ENCODE data around the gene COG5. TPM values are rescaled to one million over a fixed set of nuclear protein-coding genes. Genes with fewer than 3 reads are reported as not detected.

The COG5 gene
- total RNA-seq, 1 experiment from 2014 or later = 32.2 TPM

DNA sequence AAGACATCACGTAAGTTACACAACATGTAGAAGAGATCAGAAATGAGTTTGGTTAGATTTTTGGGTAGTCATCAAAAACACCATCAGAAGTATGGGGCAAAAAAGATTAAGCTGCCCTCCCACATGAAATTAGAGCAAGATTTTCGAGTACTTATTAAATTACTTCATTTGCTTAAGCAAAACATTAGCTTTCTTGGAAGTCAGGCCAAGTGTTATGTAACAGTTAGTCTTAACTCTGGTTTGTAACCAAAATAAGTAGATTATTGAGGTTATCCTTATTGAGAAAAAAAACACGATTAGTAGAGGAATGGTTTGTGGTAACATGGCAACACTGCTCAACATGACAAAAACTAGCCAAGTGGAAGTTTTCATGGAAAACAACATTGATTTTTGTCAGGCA is 357.0 kb downstream of the COG5 start:
- no peak overlapping the region for H3K4me3 ChIP-seq (ENCODE audit: low read depth, low read length, poor library complexity, severe bottlenecking)
- no peaks in the 10 kb centered on the region for H3K27me3 ChIP-seq (replicated peaks; ENCODE audit: insufficient read depth, low read depth, low read length, poor library complexity)
- BruUV-seq (replicated peaks) = no TSS peak
- ChIA-PET POLR2A (ENCODE audit: low non-redundant PET) (no interaction called here), CTCF (no interaction called here)
- intact Hi-C loops (cut with micrococcal nuclease; ENCODE audit: unreplicated experiment) = no loop called here
- H3K4me1 ChIP-seq (ENCODE audit: insufficient read depth, low read length, poor library complexity, severe bottlenecking) = no peaks in the 10 kb centered on the region
- no peaks in the 10 kb centered on the region for H3K36me3 ChIP-seq (ENCODE audit: insufficient read depth, low read length, poor library complexity, severe bottlenecking)
- no peak for DNase-seq (ENCODE audit: low spot score)
- no peak overlapping the region for H3K27ac ChIP-seq (ENCODE audit: low read depth, low read length, poor library complexity, severe bottlenecking)
- TF ChIP-seq CTCF (conservative IDR thresholded peaks at IDR 0.05; ENCODE audit: low read depth, low read length) (no peak), EZH2 (IDR thresholded peaks at IDR 0.05; ENCODE audit: borderline replicate concordance, low read depth, low read length, poor library complexity, severe bottlenecking) (no peak)
- no peaks in the 10 kb centered on the region for H3K9me3 ChIP-seq (ENCODE audit: low read depth, low read length, poor library complexity, severe bottlenecking)

DNA sequence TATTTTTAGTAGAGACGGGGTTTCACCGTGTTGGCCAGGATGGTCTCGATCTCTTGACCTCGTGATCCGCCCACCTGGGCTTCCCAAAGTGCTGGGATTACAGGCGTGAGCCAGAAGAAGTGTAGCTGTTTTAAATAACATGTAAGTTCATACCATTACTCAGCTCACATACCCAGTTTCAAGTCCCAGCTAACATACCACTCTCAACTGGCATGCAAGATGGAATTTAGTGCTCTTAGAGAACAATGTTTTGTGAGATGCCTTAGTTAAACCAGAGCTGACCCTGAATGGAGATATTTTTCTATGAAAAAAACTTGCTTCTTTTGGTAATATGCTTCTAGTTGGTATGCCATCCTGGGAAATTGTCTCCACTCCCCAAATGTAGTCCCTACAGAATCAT is 357.6 kb downstream of the COG5 start:
- Histone ChIP-seq H3K27ac (ENCODE audit: low read depth, low read length, poor library complexity, severe bottlenecking) (no peak overlapping the region), H3K9me3 (ENCODE audit: low read depth, low read length, poor library complexity, severe bottlenecking) (no peaks in the 10 kb centered on the region), H3K4me1 (ENCODE audit: insufficient read depth, low read length, poor library complexity, severe bottlenecking) (no peaks in the 10 kb centered on the region), H3K4me3 (ENCODE audit: low read depth, low read length, poor library complexity, severe bottlenecking) (no peak overlapping the region), H3K36me3 (ENCODE audit: insufficient read depth, low read length, poor library complexity, severe bottlenecking) (no peaks in the 10 kb centered on the region), H3K27me3 (replicated peaks; ENCODE audit: insufficient read depth, low read depth, low read length, poor library complexity) (no peaks in the 10 kb centered on the region)
- POLR2A ChIA-PET (ENCODE audit: low non-redundant PET) = no interaction called here
- CTCF ChIA-PET = no interaction called here
- intact Hi-C loops (cut with micrococcal nuclease; ENCODE audit: unreplicated experiment) = no loop called here
- TF ChIP-seq EZH2 (IDR thresholded peaks at IDR 0.05; ENCODE audit: borderline replicate concordance, low read depth, low read length, poor library complexity, severe bottlenecking) (no peak), CTCF (conservative IDR thresholded peaks at IDR 0.05; ENCODE audit: low read depth, low read length) (no peak)
- no peak for DNase-seq (ENCODE audit: low spot score)
- BruUV-seq (replicated peaks) = no TSS peak

- intact Hi-C loops (cut with micrococcal nuclease; ENCODE audit: unreplicated experiment) = loop anchor here (5.0 kb wide), 2 partner anchors 299 to 669 kb away; no protein-coding TSS in a partner anchor
- Histone ChIP-seq H3K27me3 (replicated peaks; ENCODE audit: insufficient read depth, low read depth, low read length, poor library complexity) (no peaks in the 10 kb centered on the region), H3K36me3 (ENCODE audit: insufficient read depth, low read length, poor library complexity, severe bottlenecking) (peaks cover 9% of the 10 kb centered on the region), H3K4me3 (ENCODE audit: low read depth, low read length, poor library complexity, severe bottlenecking) (no peak overlapping the region), H3K9me3 (ENCODE audit: low read depth, low read length, poor library complexity, severe bottlenecking) (no peaks in the 10 kb centered on the region), H3K4me1 (ENCODE audit: insufficient read depth, low read length, poor library complexity, severe bottlenecking) (no peaks in the 10 kb centered on the region), H3K27ac (ENCODE audit: low read depth, low read length, poor library complexity, severe bottlenecking) (no peak overlapping the region)
- POLR2A ChIA-PET (ENCODE audit: low non-redundant PET) = no interaction called here
- BruUV-seq (replicated peaks) = no TSS peak
- no peak for TF ChIP-seq CTCF (conservative IDR thresholded peaks at IDR 0.05; ENCODE audit: low read depth, low read length)
- TF ChIP-seq EZH2 (IDR thresholded peaks at IDR 0.05; ENCODE audit: borderline replicate concordance, low read depth, low read length, poor library complexity, severe bottlenecking) = no peak
- CTCF ChIA-PET = no interaction called here
- no peak for DNase-seq (ENCODE audit: low spot score)
Observed at GRCh38 chr7:107203607-107204006, 360.1 kb downstream of the COG5 start.
